GM19238 (cell line): ENCODE data around the gene PCDHGB7.
A peak's percentile ranks its signal among the peaks of the same experiment; 100 is the strongest.
"Not testable (repeated sequence)": the region's sequence is repeated elsewhere in the genome, so short reads cannot be mapped to it uniquely, and the experiment has no call there.

Experiments
- DNase-seq: peaks from one replicate; pipeline ENCODE4 v3.0.0; 2011; ENCODE audit warnings: low spot score; ENCODE audit not compliant: insufficient read length

The PCDHGB7 gene

GRCh38 chr5:141397756-141398551 lies 19.5 kb upstream of the PCDHGB7 start, which contains the start of gene PCDHGB5:
TSS of gene PCDHGB5 (plus strand) at chr5:141397947. CDS start at chr5:141398128, 181 bp downstream.
- peak; percentile 23 for DNase-seq

GRCh38 chr5:141398608-141399007 lies 18.9 kb upstream of the PCDHGB7 start:
- no peak for DNase-seq

GRCh38 chr5:141399555-141400258 lies 17.8 kb upstream of the PCDHGB7 start:
- no peak for DNase-seq

GRCh38 chr5:141402553-141403243 lies 14.8 kb upstream of the PCDHGB7 start, which contains the start of gene PCDHGA9:
TSS of gene PCDHGA9 (plus strand) at chr5:141402778. CDS start at chr5:141402953, 175 bp downstream.
- DNase-seq, result no peak

GRCh38 chr5:141403387-141403786 lies 14.1 kb upstream of the PCDHGB7 start:
- no peak for DNase-seq

GRCh38 chr5:141407790-141408505 lies 9.5 kb upstream of the PCDHGB7 start, which contains the start of gene PCDHGB6:
TSS of gene PCDHGB6 (plus strand) at chr5:141408021. CDS start at chr5:141408203, 182 bp downstream.
- not testable (repeated sequence) for DNase-seq

- no peak for DNase-seq
Observed at GRCh38 chr5:141409598-141410306, 7.7 kb upstream of the PCDHGB7 start.

GRCh38 chr5:141411575-141411974 lies 5.9 kb upstream of the PCDHGB7 start:
- no peak for DNase-seq

GRCh38 chr5:141412854-141413539 lies 4.5 kb upstream of the PCDHGB7 start, which contains the start of gene PCDHGA10:
TSS of gene PCDHGA10 (plus strand) at chr5:141412987. CDS start at chr5:141413176, 189 bp downstream.
- peak; percentile 55 for DNase-seq

GRCh38 chr5:141413540-141414069 lies 3.9 kb upstream of the PCDHGB7 start:
- DNase-seq, result no peak

- not testable (repeated sequence) for DNase-seq
Observed at GRCh38 chr5:141414548-141415274, 2.8 kb upstream of the PCDHGB7 start.

GRCh38 chr5:141415275-141415618 lies 2.2 kb upstream of the PCDHGB7 start:
- not testable (repeated sequence) for DNase-seq

- DNase-seq, result no peak
Observed at GRCh38 chr5:141419074-141419880, 1.8 kb downstream of the PCDHGB7 start.

GRCh38 chr5:141420855-141421488 lies 3.5 kb downstream of the PCDHGB7 start, which contains the start of gene PCDHGA11:
TSS of gene PCDHGA11 (plus strand) at chr5:141421051. CDS start at chr5:141421228, 177 bp downstream.
- DNase-seq, result no peak

- DNase-seq, result no peak
Observed at GRCh38 chr5:141421489-141421855, 4.0 kb downstream of the PCDHGB7 start.

- no peak for DNase-seq
Observed at GRCh38 chr5:141422742-141423291, 5.3 kb downstream of the PCDHGB7 start.

- DNase-seq, result no peak
Observed at GRCh38 chr5:141427783-141428426, 10.4 kb downstream of the PCDHGB7 start.
